GM21367 (cell line): ENCODE measurements around the gene RCOR1.

Source experiments
- ATAC-seq: cut with Tn5 transposase; IDR thresholded peaks from one replicate; pipeline ENCODE4 v1.9.1; 2021; ENCODE audit not compliant: unreplicated experiment

The RCOR1 gene

GRCh38 chr14:102668291-102668873, 75.9 kb downstream of the RCOR1 start:
- no peak for ATAC-seq

GRCh38 chr14:102671410-102671809, 79.0 kb downstream of the RCOR1 start:
- ATAC-seq = no peak

GRCh38 chr14:102672410-102672960, 80.0 kb downstream of the RCOR1 start:
- no peak for ATAC-seq

GRCh38 chr14:102675396-102675795, 82.9 kb downstream of the RCOR1 start:
- no peak for ATAC-seq

- ATAC-seq = no peak
Observed at GRCh38 chr14:102678394-102678793, 85.9 kb downstream of the RCOR1 start.

GRCh38 chr14:102683399-102684297, 91.2 kb downstream of the RCOR1 start:
- ATAC-seq = no peak

GRCh38 chr14:102684298-102684663, 91.8 kb downstream of the RCOR1 start:
- no peak for ATAC-seq

- ATAC-seq = no peak
Observed at GRCh38 chr14:102686196-102686801, 93.8 kb downstream of the RCOR1 start.

GRCh38 chr14:102688290-102688689, 95.8 kb downstream of the RCOR1 start:
- ATAC-seq = no peak

GRCh38 chr14:102690509-102691286, 98.2 kb downstream of the RCOR1 start:
- ATAC-seq = no peak

- no peak for ATAC-seq
Observed at GRCh38 chr14:102691763-102692162, 99.3 kb downstream of the RCOR1 start.

GRCh38 chr14:102692334-102692733, 99.9 kb downstream of the RCOR1 start:
- no peak for ATAC-seq

- no peak for ATAC-seq
Observed at GRCh38 chr14:102693006-102693755, 100.7 kb downstream of the RCOR1 start.

GRCh38 chr14:102694530-102695166, 102.2 kb downstream of the RCOR1 start:
- no peak for ATAC-seq

- no peak for ATAC-seq
Observed at GRCh38 chr14:102695167-102695555, 102.7 kb downstream of the RCOR1 start.

- no peak for ATAC-seq
Observed at GRCh38 chr14:102696332-102696731, 103.9 kb downstream of the RCOR1 start.

GRCh38 chr14:102696856-102697495, 104.5 kb downstream of the RCOR1 start:
- ATAC-seq = no peak

- ATAC-seq = no peak
Observed at GRCh38 chr14:102697501-102697900, 105.1 kb downstream of the RCOR1 start.

- ATAC-seq = no peak
Observed at GRCh38 chr14:102699416-102700110, 107.1 kb downstream of the RCOR1 start.
